Sigmoid colon (tissue), 7 donors: Measurements from ENCODE around the gene HMCN2. TPM values are rescaled to one million over a fixed set of nuclear protein-coding genes. Genes with fewer than 3 reads are reported as not detected.

Experiments
- DNase-seq: peaks from one replicate; pipeline ENCODE4 v3.0.0-alpha.2; 2019
- H3K27ac ChIP-seq, 4 donors: fragments of 200-600 bp; sonication (generic); one replicate each; pipeline ENCODE4 v1.5.1; 2016 to 2019; ENCODE audit warnings: mild to moderate bottlenecking in 1 of 4
- H3K27me3 ChIP-seq, 3 donors: fragments of 200-600 bp; sonication (generic); one replicate each; pipeline ENCODE4 v1.5.1; 2019; ENCODE audit warnings: mild to moderate bottlenecking in 1 of 3
- H3K36me3 ChIP-seq, 4 donors: fragments of 200-600 bp; sonication (generic); one replicate each; pipeline ENCODE4 v1.5.1; 2016 to 2019
- H3K4me1 ChIP-seq, 4 donors: fragments of 200-600 bp; sonication (generic); one replicate each; pipeline ENCODE4 v1.5.1; 2017 to 2019
- H3K4me3 ChIP-seq, 4 donors: fragments of 200-600 bp; sonication (generic); one replicate each; pipeline ENCODE4 v1.5.1; 2017 to 2019; ENCODE audit warnings: mild to moderate bottlenecking in 2 of 4, moderate library complexity in 1 of 4
- H3K9me3 ChIP-seq, 4 donors: fragments of 200-600 bp in 3 of 4; sonication (generic) in 3 of 4; one replicate each; pipeline versions ENCODE4 v1.5.1 to v1.6.1; 2013 to 2019
- EP300 ChIP-seq, 4 donors: sonication (generic); formaldehyde crosslinking; IDR thresholded peaks; one replicate each; pipeline ENCODE4 v1.6.1; 2017; ENCODE audit warnings: antibody characterized with exemption in 4 of 4
- POLR2A ChIP-seq, 2 donors: fragments of 450-650 bp; IDR thresholded peaks; one replicate each; pipeline ENCODE4 v1.6.1; 2016; ENCODE audit warnings: antibody characterized with exemption in 2 of 2, mild to moderate bottlenecking in 2 of 2, moderate library complexity in 2 of 2
- POLR2AphosphoS5 ChIP-seq, 4 donors: sonication (generic); formaldehyde crosslinking; IDR thresholded peaks; one replicate each; pipeline ENCODE4 v1.6.1; 2017; ENCODE audit warnings: antibody characterized with exemption in 4 of 4
- WGBS, 2 donors: extraction: QIAGEN DNeasy Blood & Tissue Kit; methylation state at CpG; one replicate each; pipeline ENCODE4 v1.1.7; 2013; 5-methylcytosine and 5-hydroxymethylcytosine counted together
- intact Hi-C: fragments of 100-400 bp; cut with DNase I; formaldehyde crosslinking; loops from one replicate; pipeline ENCODE4 v1.15.1; 2023
- polyA plus RNA-seq, 3 donors: library from polyadenylated mRNA; stranded (reverse); fragments of 200-250 nt; gene quantifications; one replicate each; pipeline ENCODE4 v1.2.3, GENCODE V29; 2013
- total RNA-seq, 4 donors: library from RNA; depleted of rRNA; stranded (reverse); fragments of >200 nt; gene quantifications; one replicate each; pipeline ENCODE4 v1.1.0, GENCODE V29; 2016
- TF ChIP-seq, protein P1 (sequence below), 4 experiments: fragments of 450-650 bp in 3 of 4; fragments of 200-600 bp in 1 of 4; IDR thresholded peaks; one replicate each; pipeline ENCODE4 v1.5.1; 2016 to 2019; ENCODE audit warnings: antibody characterized with exemption in 4 of 4, mild to moderate bottlenecking in 3 of 4, moderate library complexity in 2 of 4
- donor health status: healthy with polysubstance abuse.
- donor health status: Bipolar disorder and iron deficiency.
- donor health status: healthy.

HMCN2 gene
- total and polyA plus RNA-seq, 7 donors: 3.6 to 106 (median 13.2) TPM

DNA sequence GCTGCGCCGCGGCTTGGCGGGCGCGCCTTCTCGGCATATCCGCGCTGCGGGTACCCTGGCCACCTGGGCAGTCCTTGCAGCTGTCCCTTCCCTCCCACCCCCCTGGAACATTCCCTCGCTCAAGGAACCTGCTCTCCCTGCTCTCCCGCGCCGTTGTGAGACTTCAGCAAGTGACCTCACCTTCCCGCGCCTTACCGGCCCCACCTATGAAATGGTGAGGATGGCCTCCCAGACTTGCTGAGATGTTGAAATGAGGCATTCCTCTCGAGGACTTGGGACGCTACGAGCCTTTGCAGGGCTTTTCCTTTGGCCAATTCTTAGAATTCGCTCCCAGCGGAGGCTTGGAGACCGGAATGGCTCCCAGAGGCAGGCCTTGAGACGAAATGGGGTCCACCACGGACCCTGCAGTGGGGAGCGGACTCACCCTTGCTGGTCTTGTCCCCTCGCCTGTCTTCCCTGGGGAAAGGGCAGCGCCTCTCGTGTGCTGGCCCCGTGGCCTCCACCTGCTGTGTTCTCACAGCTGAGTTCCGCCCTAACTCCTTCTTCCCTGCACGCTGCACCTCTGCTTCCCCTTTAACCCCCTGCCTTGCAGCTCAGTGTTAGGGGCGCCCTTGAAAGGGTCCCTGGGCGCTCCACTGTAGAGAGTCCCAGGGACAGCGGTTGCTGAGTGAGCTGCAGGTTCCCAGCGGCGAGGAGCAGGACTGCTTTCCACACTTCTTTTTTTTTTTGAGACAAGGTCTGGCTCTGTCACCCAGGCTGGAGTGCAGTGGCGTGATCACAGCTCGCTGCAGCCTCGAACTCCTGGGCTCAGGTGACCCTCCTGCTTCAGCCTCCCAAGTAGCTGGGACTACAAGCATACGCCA is 907 bp downstream of the HMCN2 start:
- peak overlapping the region; percentile 72 to 98 (median 88) for H3K27ac ChIP-seq
- peak overlapping the region; percentile 31 to 68 (median 56) for H3K4me3 ChIP-seq
- H3K4me1 ChIP-seq: peaks cover 0 to 96% (median 62%) of the 10 kb centered on the region in 4 donors
- no peaks in the 10 kb centered on the region for H3K36me3 ChIP-seq
- no peaks in the 10 kb centered on the region for H3K9me3 ChIP-seq
- WGBS, 2 donors: 27 to 32% methylated on average over 41 of the region's 41 CpGs
- peak; percentile 66 for DNase-seq
- TF ChIP-seq EP300 (IDR thresholded peaks at IDR 0.05) (no peak), POLR2A (IDR thresholded peaks at IDR 0.05) (no peak), POLR2AphosphoS5 (IDR thresholded peaks at IDR 0.05) (peak in 2 of 4 donors; percentile 6 to 55)
- TF ChIP-seq, protein P1, sequence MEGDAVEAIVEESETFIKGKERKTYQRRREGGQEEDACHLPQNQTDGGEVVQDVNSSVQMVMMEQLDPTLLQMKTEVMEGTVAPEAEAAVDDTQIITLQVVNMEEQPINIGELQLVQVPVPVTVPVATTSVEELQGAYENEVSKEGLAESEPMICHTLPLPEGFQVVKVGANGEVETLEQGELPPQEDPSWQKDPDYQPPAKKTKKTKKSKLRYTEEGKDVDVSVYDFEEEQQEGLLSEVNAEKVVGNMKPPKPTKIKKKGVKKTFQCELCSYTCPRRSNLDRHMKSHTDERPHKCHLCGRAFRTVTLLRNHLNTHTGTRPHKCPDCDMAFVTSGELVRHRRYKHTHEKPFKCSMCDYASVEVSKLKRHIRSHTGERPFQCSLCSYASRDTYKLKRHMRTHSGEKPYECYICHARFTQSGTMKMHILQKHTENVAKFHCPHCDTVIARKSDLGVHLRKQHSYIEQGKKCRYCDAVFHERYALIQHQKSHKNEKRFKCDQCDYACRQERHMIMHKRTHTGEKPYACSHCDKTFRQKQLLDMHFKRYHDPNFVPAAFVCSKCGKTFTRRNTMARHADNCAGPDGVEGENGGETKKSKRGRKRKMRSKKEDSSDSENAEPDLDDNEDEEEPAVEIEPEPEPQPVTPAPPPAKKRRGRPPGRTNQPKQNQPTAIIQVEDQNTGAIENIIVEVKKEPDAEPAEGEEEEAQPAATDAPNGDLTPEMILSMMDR (IDR thresholded peaks at IDR 0.05): peak in 1 of 4 experiments; percentile 27
- no peaks in the 10 kb centered on the region for H3K27me3 ChIP-seq
- intact Hi-C loops: no loop called here

DNA sequence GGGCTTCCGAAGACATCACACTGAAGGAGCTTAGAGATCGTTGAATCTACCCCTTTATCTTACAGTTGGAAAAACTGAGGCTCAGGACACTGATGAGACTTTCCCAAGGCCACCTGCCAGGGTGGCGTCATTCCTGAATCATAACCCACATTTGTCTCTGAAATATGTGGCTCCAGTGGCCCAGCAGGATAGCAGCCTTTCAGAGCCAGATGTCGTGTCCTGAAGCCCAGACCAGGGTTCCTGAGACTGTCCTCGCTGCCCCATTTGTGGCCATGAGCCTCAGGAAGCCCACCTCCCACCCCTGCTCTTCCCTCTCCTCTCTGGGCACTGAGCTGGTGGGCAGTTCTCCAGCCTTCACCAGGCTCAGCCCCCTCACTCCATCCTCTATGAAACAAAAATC is 2.4 kb downstream of the HMCN2 start:
- no peaks in the 10 kb centered on the region for H3K36me3 ChIP-seq
- intact Hi-C loops: no loop called here
- peak overlapping the region; percentile 80 to 98 (median 88) for H3K27ac ChIP-seq

GRCh38 chr9:130268521-130269211 is 3.1 kb downstream of the HMCN2 start:
- Histone ChIP-seq H3K27ac (peak overlapping the region; percentile 80 to 98 (median 88)), H3K27me3 (no peaks in the 10 kb centered on the region), H3K36me3 (no peaks in the 10 kb centered on the region), H3K4me1 (peaks cover 0 to 81% (median 49%) of the 10 kb centered on the region in 4 donors), H3K9me3 (no peaks in the 10 kb centered on the region), H3K4me3 (peak overlapping the region; percentile 11 to 68 (median 33))
- DNase-seq: peak; percentile 86
- peak; percentile 37 to 79 (median 65) for TF ChIP-seq POLR2AphosphoS5 (IDR thresholded peaks at IDR 0.05)
- TF ChIP-seq POLR2A (IDR thresholded peaks at IDR 0.05): no peak
- TF ChIP-seq EP300 (IDR thresholded peaks at IDR 0.05): no peak
- intact Hi-C loops: no loop called here
- WGBS, 2 donors: 35 to 45% methylated on average over 16 of the region's 16 CpGs

More for the DNA sequence above, 2.4 kb downstream of the HMCN2 start:
- peak overlapping the region in 2 of 4 donors; percentile 68 for H3K4me3 ChIP-seq
- DNase-seq: peak; percentile 65
- no peaks in the 10 kb centered on the region for H3K27me3 ChIP-seq
- peaks cover 0 to 89% (median 49%) of the 10 kb centered on the region in 4 donors for H3K4me1 ChIP-seq
- H3K9me3 ChIP-seq: no peaks in the 10 kb centered on the region
- TF ChIP-seq, protein P1 (IDR thresholded peaks at IDR 0.05): no peak
- no peak for TF ChIP-seq POLR2AphosphoS5 (IDR thresholded peaks at IDR 0.05)
- TF ChIP-seq EP300 (IDR thresholded peaks at IDR 0.05): no peak
- WGBS, 2 donors: 78 to 86% methylated on average over 5 of the region's 5 CpGs

GRCh38 chr9:130271473-130271872 is 5.9 kb downstream of the HMCN2 start:
- intact Hi-C loops: loop anchor here (2.0 kb wide), 1 partner anchor 13 kb away; no protein-coding TSS in a partner anchor
- Histone ChIP-seq H3K4me1 (peaks cover 0 to 71% (median 38%) of the 10 kb centered on the region in 4 donors), H3K36me3 (no peaks in the 10 kb centered on the region), H3K4me3 (peak overlapping the region in 2 of 4 donors; percentile 21 to 24), H3K27ac (peak overlapping the region; percentile 80 to 98 (median 88)), H3K9me3 (no peaks in the 10 kb centered on the region), H3K27me3 (no peaks in the 10 kb centered on the region)
- TF ChIP-seq POLR2AphosphoS5 (IDR thresholded peaks at IDR 0.05) (no peak), POLR2A (IDR thresholded peaks at IDR 0.05) (no peak), EP300 (IDR thresholded peaks at IDR 0.05) (no peak)
- TF ChIP-seq, protein P1 (IDR thresholded peaks at IDR 0.05): no peak
- no peak for DNase-seq
- 77 to 79% methylated on average over 6 of the region's 6 CpGs for WGBS, 2 donors

DNA sequence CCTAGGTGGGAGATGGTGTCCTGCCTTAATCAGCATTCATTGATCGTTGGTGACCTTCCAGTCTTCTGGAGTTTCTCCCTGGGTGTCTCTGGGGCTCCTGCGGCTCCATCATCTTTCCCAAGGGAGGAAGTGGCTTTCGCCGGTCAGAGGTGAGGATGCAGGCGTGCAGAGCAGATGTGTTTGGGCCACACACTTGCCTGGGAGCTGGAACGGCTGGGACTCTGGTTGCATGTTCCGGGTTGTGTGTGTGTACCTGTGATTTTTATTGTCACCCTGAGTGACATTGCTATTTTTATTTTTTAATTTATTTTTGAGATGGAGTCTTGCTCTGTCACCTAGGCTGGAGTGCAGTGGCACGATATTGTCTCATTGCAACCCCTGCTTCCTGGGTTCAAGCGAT is 9.6 kb downstream of the HMCN2 start:
- Histone ChIP-seq H3K4me3 (no peak overlapping the region), H3K27ac (peak overlapping the region in 3 of 4 donors; percentile 26 to 98 (median 52)), H3K4me1 (peaks cover 0 to 47% (median 26%) of the 10 kb centered on the region in 4 donors), H3K9me3 (no peaks in the 10 kb centered on the region), H3K36me3 (no peaks in the 10 kb centered on the region), H3K27me3 (no peaks in the 10 kb centered on the region)
- WGBS, 2 donors: 86 to 89% methylated on average over 9 of the region's 9 CpGs
- intact Hi-C loops: no loop called here
- peak; percentile 29 for DNase-seq
- no peak for TF ChIP-seq POLR2A (IDR thresholded peaks at IDR 0.05)
- TF ChIP-seq, protein P1 (IDR thresholded peaks at IDR 0.05): no peak
- no peak for TF ChIP-seq POLR2AphosphoS5 (IDR thresholded peaks at IDR 0.05)
- TF ChIP-seq EP300 (IDR thresholded peaks at IDR 0.05): no peak
